Stimulated activated CD4-positive, alpha-beta T cell treated with anti-CD3 and anti-CD28 coated beads, TNF-alpha, amount 100 ng/mL, for 1 hour (primary cell): ENCODE results near the gene ACTMAP.
"Not testable (repeated sequence)": the region's sequence is repeated elsewhere in the genome, so short reads cannot be mapped to it uniquely, and the experiment has no call there.

Experiments
- DNase-seq, 3 donors: peaks; one replicate each; pipeline ENCODE4 v3.0.0-alpha.2; 2020; ENCODE audit warnings: low read depth in 3 of 3, low spot score in 1 of 3

ACTMAP gene

GRCh38 chr19:40744554-40745401 lies 5.5 kb downstream of the ACTMAP start:
- DNase-seq, result no peak

GRCh38 chr19:40743926-40744325 lies 6.4 kb downstream of the ACTMAP start:
- DNase-seq, result no peak

- no peak for DNase-seq
These were observed 7.4 kb downstream of the ACTMAP start for GRCh38 chr19:40742886-40743285.

GRCh38 chr19:40742477-40742876 lies 7.8 kb downstream of the ACTMAP start:
- no peak for DNase-seq

- no peak for DNase-seq
These were observed 8.5 kb downstream of the ACTMAP start for GRCh38 chr19:40741527-40742390.

- DNase-seq, result no peak
These were observed 9.5 kb downstream of the ACTMAP start for GRCh38 chr19:40740747-40741146.

- DNase-seq, result no peak
These were observed 10.2 kb downstream of the ACTMAP start for GRCh38 chr19:40739871-40740703.

GRCh38 chr19:40739030-40739839 lies 11.0 kb downstream of the ACTMAP start:
- DNase-seq, result no peak

GRCh38 chr19:40737102-40737644 lies 13.1 kb downstream of the ACTMAP start:
- no peak for DNase-seq

- DNase-seq, result no peak
These were observed 13.6 kb downstream of the ACTMAP start for GRCh38 chr19:40736661-40737060.

GRCh38 chr19:40735013-40735771 lies 15.1 kb downstream of the ACTMAP start:
- no peak for DNase-seq

- DNase-seq, result no peak
These were observed 17.1 kb downstream of the ACTMAP start for GRCh38 chr19:40733149-40733548.

- not testable (repeated sequence) for DNase-seq
These were observed 18.0 kb downstream of the ACTMAP start for GRCh38 chr19:40732304-40732703.

GRCh38 chr19:40730065-40730464 lies 20.2 kb downstream of the ACTMAP start:
- not testable (repeated sequence) for DNase-seq

- no peak for DNase-seq
These were observed 24.0 kb downstream of the ACTMAP start for GRCh38 chr19:40726279-40726678.

- DNase-seq, result no peak
These were observed 25.4 kb downstream of the ACTMAP start for GRCh38 chr19:40724855-40725254.

- no peak for DNase-seq
These were observed 26.0 kb downstream of the ACTMAP start for GRCh38 chr19:40724315-40724714.

GRCh38 chr19:40723661-40724254 lies 26.5 kb downstream of the ACTMAP start:
- no peak for DNase-seq
